ENCODE data around the gene B4GALT2. TPM values are rescaled to one million over a fixed set of nuclear protein-coding genes. Genes with fewer than 3 reads are reported as not detected.

B4GALT2 gene
- total and polyA plus RNA-seq, 2 donors (not counting 3 experiments of a cell fraction or from before 2014, with no cell fraction given) = 80.0 to 103 TPM

DNA sequence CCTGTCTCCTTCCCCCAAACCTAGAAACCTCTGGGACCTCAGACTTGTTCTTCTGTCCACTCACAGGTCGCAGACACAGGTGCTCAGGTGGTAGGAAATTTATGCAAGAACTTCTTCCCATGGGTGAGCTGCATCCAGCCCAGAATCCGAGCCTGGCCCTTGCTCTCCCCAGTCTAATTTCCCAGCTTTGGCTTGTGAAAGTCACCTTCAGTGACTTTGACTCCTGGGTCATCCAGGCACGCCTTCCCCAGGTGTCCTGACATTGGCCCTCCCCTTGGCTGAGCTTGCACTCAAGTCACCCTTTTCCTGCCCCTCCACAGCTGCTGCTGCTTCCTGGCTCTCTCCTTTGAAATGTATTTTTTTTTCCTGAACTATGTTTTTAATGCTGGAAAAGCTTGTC lies 25.6 kb upstream of the B4GALT2 start:
- intact Hi-C loops (cut with micrococcal nuclease) = no loop called here
- Histone ChIP-seq H4K20me1 (replicated peaks; ENCODE audit: control insufficient read depth, extremely low read depth, insufficient read depth, low read length) (no peaks in the 10 kb centered on the region), H3K27ac (ENCODE audit: insufficient read depth, low read depth, low read length) (no peak overlapping the region), H3K79me2 (ENCODE audit: control insufficient read depth, insufficient read depth, low read length) (no peaks in the 10 kb centered on the region), H3K9me1 (replicated peaks; ENCODE audit: control insufficient read depth, extremely low read depth, insufficient read depth, low read length) (no peaks in the 10 kb centered on the region), H3K4me2 (ENCODE audit: insufficient read depth, low read length) (no peak overlapping the region), H3K9me3 (replicated peaks; ENCODE audit: control insufficient read depth, insufficient read depth, low read length) (no peaks in the 10 kb centered on the region), H3K36me3 (ENCODE audit: control insufficient read depth in 2 of 2, extremely low read depth in 1 of 2, insufficient read depth in 2 of 2, low read length in 2 of 2) (peaks cover 5 to 20% of the 10 kb centered on the region in 2 experiments), H3K4me1 (ENCODE audit: control insufficient read depth, extremely low read depth, insufficient read depth, low read length) (peaks cover 1% of the 10 kb centered on the region), H3K9ac (replicated peaks; ENCODE audit: extremely low read depth, insufficient read depth, low read length) (no peak overlapping the region), H2AFZ (ENCODE audit: low read depth, low read length) (no peak overlapping the region), H3K4me3 (replicated peaks in 1 of 3; ENCODE audit: insufficient read depth in 1 of 3, low read depth in 1 of 3, low read length in 3 of 3) (no peak overlapping the region), H3K27me3 (ENCODE audit: control insufficient read depth in 2 of 2, insufficient read depth in 2 of 2, low read length in 2 of 2) (no peaks in the 10 kb centered on the region)
- POLR2A ChIA-PET = no interaction called here
- FAIRE-seq (no peak), DNase-seq (ENCODE audit: low read depth, low spot score) (no peak)
- BruUV-seq (replicated peaks) = no TSS peak
- no peak for TF ChIP-seq EZH2 (IDR thresholded peaks at IDR 0.05; ENCODE audit: borderline replicate concordance, low read depth, low read length, severe bottlenecking)
- TF ChIP-seq FOS (IDR thresholded peaks at IDR 0.05; ENCODE audit: borderline replicate concordance, insufficient read depth, low read length) = no peak
- TF ChIP-seq, protein P1, sequence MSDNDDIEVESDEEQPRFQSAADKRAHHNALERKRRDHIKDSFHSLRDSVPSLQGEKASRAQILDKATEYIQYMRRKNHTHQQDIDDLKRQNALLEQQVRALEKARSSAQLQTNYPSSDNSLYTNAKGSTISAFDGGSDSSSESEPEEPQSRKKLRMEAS (IDR thresholded peaks at IDR 0.05; ENCODE audit: insufficient read depth, insufficient read length) = no peak
- TF ChIP-seq, protein P2, sequence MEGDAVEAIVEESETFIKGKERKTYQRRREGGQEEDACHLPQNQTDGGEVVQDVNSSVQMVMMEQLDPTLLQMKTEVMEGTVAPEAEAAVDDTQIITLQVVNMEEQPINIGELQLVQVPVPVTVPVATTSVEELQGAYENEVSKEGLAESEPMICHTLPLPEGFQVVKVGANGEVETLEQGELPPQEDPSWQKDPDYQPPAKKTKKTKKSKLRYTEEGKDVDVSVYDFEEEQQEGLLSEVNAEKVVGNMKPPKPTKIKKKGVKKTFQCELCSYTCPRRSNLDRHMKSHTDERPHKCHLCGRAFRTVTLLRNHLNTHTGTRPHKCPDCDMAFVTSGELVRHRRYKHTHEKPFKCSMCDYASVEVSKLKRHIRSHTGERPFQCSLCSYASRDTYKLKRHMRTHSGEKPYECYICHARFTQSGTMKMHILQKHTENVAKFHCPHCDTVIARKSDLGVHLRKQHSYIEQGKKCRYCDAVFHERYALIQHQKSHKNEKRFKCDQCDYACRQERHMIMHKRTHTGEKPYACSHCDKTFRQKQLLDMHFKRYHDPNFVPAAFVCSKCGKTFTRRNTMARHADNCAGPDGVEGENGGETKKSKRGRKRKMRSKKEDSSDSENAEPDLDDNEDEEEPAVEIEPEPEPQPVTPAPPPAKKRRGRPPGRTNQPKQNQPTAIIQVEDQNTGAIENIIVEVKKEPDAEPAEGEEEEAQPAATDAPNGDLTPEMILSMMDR (IDR thresholded peaks at IDR 0.05; ENCODE audit: extremely low read depth in 1 of 2, insufficient read depth in 1 of 2, low read depth in 1 of 2, low read length in 2 of 2) = no peak
- TF ChIP-seq MYC (IDR thresholded peaks at IDR 0.05; ENCODE audit: low read depth, low read length) = no peak
- TF ChIP-seq JUN (IDR thresholded peaks at IDR 0.05; ENCODE audit: borderline replicate concordance, insufficient read depth, insufficient read length, low read depth) = no peak
- TF ChIP-seq POLR2A (IDR thresholded peaks at IDR 0.05; ENCODE audit: low read depth, low read length) = no peak
- no peak for TF ChIP-seq POLR2AphosphoS5 (IDR thresholded peaks at IDR 0.05; ENCODE audit: insufficient read depth, low read depth, low read length)
- dilution Hi-C loops (cut with MboI; ENCODE audit: extremely low pct_ligation_motif_present, low sequenced_read_pairs) = no loop called here
- CTCF ChIA-PET = interaction anchor here (1.6 to 1.7 kb wide), 2 partner anchors 22 to 95 kb away, joined by 4 to 5 read pairs; partner anchors contain the start of gene ATP6V0B

Measured in endothelial cell of umbilical vein (primary cell).